ENCODE data around the gene ASPDH.

ASPDH gene

DNA sequence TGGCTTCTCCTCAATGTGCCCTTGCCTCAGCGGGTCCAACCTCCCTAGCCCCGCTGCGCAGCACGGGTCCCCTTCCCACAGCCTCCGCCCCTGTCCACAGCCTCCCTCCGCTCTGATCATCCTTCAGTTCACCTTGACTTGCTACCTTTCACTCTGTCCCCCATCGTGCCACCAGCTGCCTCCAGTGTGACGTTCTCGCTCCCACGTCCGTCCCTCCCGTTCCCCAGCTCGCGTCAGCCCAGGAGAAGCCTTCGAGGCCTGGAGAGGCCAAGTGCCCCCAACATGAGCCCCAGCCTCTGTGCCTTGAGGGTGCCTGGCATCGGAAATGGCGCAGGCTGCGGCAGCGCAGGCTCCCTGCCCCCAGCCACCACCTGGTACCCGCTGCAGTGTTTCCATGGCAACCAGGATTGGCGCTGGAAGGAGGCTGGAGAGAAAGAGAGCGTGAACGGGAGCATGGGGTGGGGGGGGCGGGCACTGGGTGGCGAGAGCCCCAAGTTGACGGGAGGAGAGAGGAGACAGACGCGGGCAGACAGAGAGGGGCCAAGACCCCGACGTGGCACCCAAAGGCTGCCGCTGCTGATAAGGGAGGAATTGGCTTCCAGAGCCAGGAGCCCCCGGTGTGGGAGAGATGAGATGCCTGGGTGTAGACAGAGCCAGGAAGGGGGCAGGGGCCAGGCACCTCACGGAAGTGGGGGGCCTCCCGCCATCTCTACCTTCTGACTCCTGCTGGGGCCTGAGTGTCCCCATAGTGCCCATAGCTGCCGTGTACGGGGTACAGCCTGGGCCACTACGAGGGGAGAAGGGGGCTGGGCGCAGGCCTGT lies 844 bp upstream of the ASPDH start:
- ChIA-PET POLR2A (no interaction called here), CTCF (interaction anchor here (1.1 to 2.0 kb wide), 2 partner anchors 24 to 42 kb away, joined by 3 to 7 read pairs; no protein-coding TSS in a partner anchor)
- WGBS (ENCODE audit: insufficient coverage), result 37% methylated on average over 34 of the region's 38 CpGs
- DNase-seq, result peak in 1 of 3 donors; percentile 29
- H3K27me3 ChIP-seq (replicated peaks in 2 of 5; ENCODE audit: control insufficient read depth in 4 of 5, insufficient read depth in 5 of 5, low read length in 4 of 5), result peaks cover 0 to 50% (median 12%) of the 10 kb centered on the region in 5 experiments
- peaks cover 0 to 8% (median 0%) of the 10 kb centered on the region in 5 experiments for H3K9me3 ChIP-seq (ENCODE audit: control extremely low read depth in 1 of 5, control insufficient read depth in 4 of 5, insufficient read depth in 2 of 5, low read depth in 1 of 5, low read length in 4 of 5)
- no peaks in the 10 kb centered on the region for H3K36me3 ChIP-seq (ENCODE audit: control insufficient read depth in 4 of 4, insufficient read depth in 4 of 4, low read length in 3 of 4)
- H3K27ac ChIP-seq (ENCODE audit: insufficient read depth in 1 of 2, low read depth in 1 of 2, low read length in 2 of 2, poor library complexity in 1 of 2, severe bottlenecking in 2 of 2), result no peak overlapping the region
- no peak overlapping the region for H3K4me3 ChIP-seq (ENCODE audit: control insufficient read depth in 1 of 7, extremely low read depth in 1 of 7, insufficient read depth in 4 of 7, low read depth in 2 of 7, low read length in 6 of 7)
- H3K4me1 ChIP-seq (ENCODE audit: control extremely low read depth in 1 of 4, control insufficient read depth in 4 of 4, insufficient read depth in 4 of 4, low read length in 3 of 4), result peaks cover 0 to 17% (median 12%) of the 10 kb centered on the region in 4 experiments

DNA sequence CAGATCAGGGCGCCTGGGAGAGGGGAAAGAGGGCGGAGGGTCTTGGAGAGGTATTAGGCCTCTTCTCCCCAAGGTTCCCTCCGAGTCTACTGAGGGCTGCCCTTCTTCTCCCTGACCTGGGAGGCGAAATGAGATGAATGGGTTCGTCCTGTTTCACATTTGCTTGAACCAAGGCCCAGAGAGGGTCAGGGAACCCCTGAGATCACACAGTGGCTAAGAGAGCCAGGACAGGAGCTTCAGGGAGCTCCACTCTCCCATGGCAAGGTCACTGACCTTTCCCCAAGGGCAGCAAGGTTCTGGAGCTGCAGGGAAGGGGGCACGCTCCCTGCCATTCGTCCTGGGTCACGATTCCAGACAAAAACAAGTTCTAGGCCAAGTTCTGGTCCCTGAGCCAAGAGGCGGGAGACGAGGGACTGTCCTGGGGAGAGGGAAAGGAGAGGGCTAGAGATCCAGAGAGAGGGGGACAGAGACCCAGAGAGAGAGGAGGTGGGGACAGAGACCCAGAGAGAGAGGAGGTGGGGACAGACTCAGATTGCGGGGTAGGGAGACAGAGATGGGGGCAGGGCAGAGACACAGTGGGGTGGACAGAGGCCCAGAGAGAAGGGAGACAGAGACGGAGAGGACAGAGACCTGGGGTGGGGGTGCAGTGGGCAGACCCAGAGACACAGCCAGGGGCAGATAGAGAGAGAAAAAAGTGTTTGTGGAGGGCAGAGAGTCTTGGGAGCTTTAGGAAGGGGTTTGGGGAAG lies 541 bp downstream of the ASPDH start:
- Histone ChIP-seq H3K4me1 (ENCODE audit: control extremely low read depth in 1 of 4, control insufficient read depth in 4 of 4, insufficient read depth in 4 of 4, low read length in 3 of 4) (peaks cover 0 to 17% (median 12%) of the 10 kb centered on the region in 4 experiments), H3K36me3 (ENCODE audit: control insufficient read depth in 4 of 4, insufficient read depth in 4 of 4, low read length in 3 of 4) (no peaks in the 10 kb centered on the region), H3K27me3 (replicated peaks in 2 of 5; ENCODE audit: control insufficient read depth in 4 of 5, insufficient read depth in 5 of 5, low read length in 4 of 5) (peaks cover 0 to 47% (median 12%) of the 10 kb centered on the region in 5 experiments), H3K4me3 (ENCODE audit: control insufficient read depth in 1 of 7, extremely low read depth in 1 of 7, insufficient read depth in 4 of 7, low read depth in 2 of 7, low read length in 6 of 7) (no peak overlapping the region), H3K27ac (ENCODE audit: insufficient read depth in 1 of 2, low read depth in 1 of 2, low read length in 2 of 2, poor library complexity in 1 of 2, severe bottlenecking in 2 of 2) (no peak overlapping the region), H3K9me3 (ENCODE audit: control extremely low read depth in 1 of 5, control insufficient read depth in 4 of 5, insufficient read depth in 2 of 5, low read depth in 1 of 5, low read length in 4 of 5) (no peaks in the 10 kb centered on the region)
- ChIA-PET POLR2A (interaction anchor here (0.6 kb wide), 1 partner anchor 183 kb away, joined by 3 read pairs; no protein-coding TSS in a partner anchor), CTCF (interaction anchor here (2.1 kb wide), 1 partner anchor 24 kb away, joined by 6 read pairs; no protein-coding TSS in a partner anchor)
- WGBS (ENCODE audit: insufficient coverage), result 81% methylated on average over 10 of the region's 12 CpGs
- no peak for DNase-seq

DNA sequence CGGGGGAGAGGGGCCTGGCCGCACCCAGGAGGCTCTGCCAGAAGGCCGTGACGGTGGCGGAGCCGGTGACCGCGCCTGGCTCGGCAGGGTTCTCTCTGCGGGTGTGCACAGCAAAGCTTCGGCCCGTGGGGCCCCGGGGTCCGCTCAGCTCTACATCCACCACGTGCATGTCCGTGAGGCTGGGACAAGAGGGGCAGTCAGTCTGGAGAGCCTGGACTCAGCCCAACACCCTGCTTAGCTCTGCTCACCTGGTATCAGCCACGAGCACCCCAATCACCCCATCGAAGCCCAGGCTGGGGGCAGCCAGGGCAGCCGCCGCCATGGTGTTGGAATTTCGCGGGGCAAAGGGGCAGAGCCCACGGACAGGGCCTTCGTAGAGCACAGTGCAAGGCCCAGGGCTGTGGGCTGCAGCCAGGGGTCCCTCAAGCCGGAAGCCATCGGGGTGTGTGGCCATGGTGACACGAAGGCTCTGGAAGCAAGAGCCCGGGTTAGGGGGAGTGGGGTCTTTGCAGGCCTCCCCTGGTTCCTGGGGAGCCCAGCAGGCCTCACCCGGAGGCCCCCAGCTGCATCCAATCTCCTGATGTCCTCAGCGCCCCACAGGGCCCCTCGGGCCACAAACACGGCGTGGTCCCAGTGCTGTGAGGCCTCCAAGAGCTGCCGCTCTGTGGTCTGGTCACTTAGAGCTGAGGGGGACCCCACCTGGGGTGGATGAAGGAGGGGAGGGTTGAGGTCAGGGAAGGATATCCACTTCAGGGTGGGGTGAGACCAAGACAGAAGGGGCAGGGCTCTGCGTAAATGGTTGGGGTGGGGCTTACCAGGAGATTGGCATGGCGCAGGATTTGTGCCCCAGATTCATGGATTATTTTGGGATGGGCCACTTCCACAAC lies 1.4 kb downstream of the ASPDH start:
- Histone ChIP-seq H3K27ac (ENCODE audit: insufficient read depth in 1 of 2, low read depth in 1 of 2, low read length in 2 of 2, poor library complexity in 1 of 2, severe bottlenecking in 2 of 2) (no peak overlapping the region), H3K36me3 (ENCODE audit: control insufficient read depth in 4 of 4, insufficient read depth in 4 of 4, low read length in 3 of 4) (no peaks in the 10 kb centered on the region), H3K27me3 (replicated peaks in 2 of 5; ENCODE audit: control insufficient read depth in 4 of 5, insufficient read depth in 5 of 5, low read length in 4 of 5) (peaks cover 0 to 42% (median 11%) of the 10 kb centered on the region in 5 experiments), H3K4me1 (ENCODE audit: control extremely low read depth in 1 of 4, control insufficient read depth in 4 of 4, insufficient read depth in 4 of 4, low read length in 3 of 4) (peaks cover 0 to 17% (median 12%) of the 10 kb centered on the region in 4 experiments), H3K4me3 (ENCODE audit: control insufficient read depth in 1 of 7, extremely low read depth in 1 of 7, insufficient read depth in 4 of 7, low read depth in 2 of 7, low read length in 6 of 7) (peak overlapping the region in 4 of 7 experiments; percentile 61 to 82 (median 76)), H3K9me3 (ENCODE audit: control extremely low read depth in 1 of 5, control insufficient read depth in 4 of 5, insufficient read depth in 2 of 5, low read depth in 1 of 5, low read length in 4 of 5) (no peaks in the 10 kb centered on the region)
- POLR2A ChIA-PET, result no interaction called here
- CTCF ChIA-PET, result interaction anchor here (2.1 kb wide), 1 partner anchor 24 kb away, joined by 6 read pairs; no protein-coding TSS in a partner anchor
- DNase-seq, result no peak
- 94% methylated on average over 33 of the region's 36 CpGs for WGBS (ENCODE audit: insufficient coverage)

- ChIA-PET CTCF (interaction anchor here (1.1 to 2.1 kb wide), 2 partner anchors 25 to 51 kb away, joined by 3 to 6 read pairs; no protein-coding TSS in a partner anchor), POLR2A (no interaction called here)
- peak within 1 kb of the TSS; percentile 19 to 82 (median 73) for H3K4me3 ChIP-seq (ENCODE audit: control insufficient read depth in 1 of 7, extremely low read depth in 1 of 7, insufficient read depth in 4 of 7, low read depth in 2 of 7, low read length in 6 of 7)
- H3K27me3 ChIP-seq (replicated peaks in 2 of 5; ENCODE audit: control insufficient read depth in 4 of 5, insufficient read depth in 5 of 5, low read length in 4 of 5), result peaks cover 0 to 33% (median 9%) of the 10 kb centered on the region in 5 experiments
- WGBS (ENCODE audit: insufficient coverage), result 2% methylated on average over 62 of the region's 69 CpGs
- no peaks in the 10 kb centered on the region for H3K9me3 ChIP-seq (ENCODE audit: control extremely low read depth in 1 of 5, control insufficient read depth in 4 of 5, insufficient read depth in 2 of 5, low read depth in 1 of 5, low read length in 4 of 5)
- peak; percentile 99 to 100 (median 100) for DNase-seq
- peak within 1 kb of the TSS; percentile 46 to 83 for H3K27ac ChIP-seq (ENCODE audit: insufficient read depth in 1 of 2, low read depth in 1 of 2, low read length in 2 of 2, poor library complexity in 1 of 2, severe bottlenecking in 2 of 2)
- H3K4me1 ChIP-seq (ENCODE audit: control extremely low read depth in 1 of 4, control insufficient read depth in 4 of 4, insufficient read depth in 4 of 4, low read length in 3 of 4), result peaks cover 0 to 17% (median 12%) of the 10 kb centered on the region in 4 experiments
- H3K36me3 ChIP-seq (ENCODE audit: control insufficient read depth in 4 of 4, insufficient read depth in 4 of 4, low read length in 3 of 4), result peaks cover 0 to 1% (median 0%) of the 10 kb centered on the region in 4 experiments
These were observed 2.5 kb downstream of the ASPDH start, which contains the start of gene JOSD2 for GRCh38 chr19:50511069-50511822. Gene JOSD2, minus strand, starts transcription at chr19:50511191. Its CDS starts 760 bp downstream, at chr19:50510431.

DNA sequence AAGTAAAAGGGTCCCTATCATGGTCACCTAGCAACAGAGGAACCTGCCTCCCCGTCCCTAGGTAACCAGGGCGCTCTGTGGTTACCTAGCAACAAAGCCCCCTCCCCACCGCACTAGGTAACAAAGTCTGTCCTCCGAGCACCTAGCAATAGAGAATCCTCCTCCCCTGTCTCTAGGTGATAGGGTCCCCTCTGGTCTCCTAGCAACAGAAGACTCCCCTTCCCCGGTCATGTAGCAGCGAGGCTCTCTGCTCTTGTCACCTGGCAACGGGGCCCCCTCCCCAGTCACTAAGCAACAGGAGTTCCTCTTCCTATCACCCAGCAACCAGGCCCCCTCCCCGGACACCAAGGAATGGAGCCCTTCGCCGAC lies 3.0 kb downstream of the ASPDH start:
- CTCF ChIA-PET, result interaction anchor here (1.1 kb wide), 1 partner anchor 50 kb away, joined by 3 read pairs; no protein-coding TSS in a partner anchor

More for the DNA sequence above, 3.0 kb downstream of the ASPDH start:
- peak overlapping the region; percentile 19 to 82 (median 73) for H3K4me3 ChIP-seq (ENCODE audit: control insufficient read depth in 1 of 7, extremely low read depth in 1 of 7, insufficient read depth in 4 of 7, low read depth in 2 of 7, low read length in 6 of 7)
- H3K4me1 ChIP-seq (ENCODE audit: control extremely low read depth in 1 of 4, control insufficient read depth in 4 of 4, insufficient read depth in 4 of 4, low read length in 3 of 4), result peaks cover 0 to 17% (median 12%) of the 10 kb centered on the region in 4 experiments
- peaks cover 0 to 27% (median 9%) of the 10 kb centered on the region in 5 experiments for H3K27me3 ChIP-seq (replicated peaks in 2 of 5; ENCODE audit: control insufficient read depth in 4 of 5, insufficient read depth in 5 of 5, low read length in 4 of 5)
- H3K27ac ChIP-seq (ENCODE audit: insufficient read depth in 1 of 2, low read depth in 1 of 2, low read length in 2 of 2, poor library complexity in 1 of 2, severe bottlenecking in 2 of 2), result peak overlapping the region; percentile 46 to 71
- DNase-seq, result peak in 1 of 3 donors; percentile 92
- H3K36me3 ChIP-seq (ENCODE audit: control insufficient read depth in 4 of 4, insufficient read depth in 4 of 4, low read length in 3 of 4), result peaks cover 0 to 4% (median under 1%) of the 10 kb centered on the region in 4 experiments
- 21% methylated on average over 5 of the region's 10 CpGs for WGBS (ENCODE audit: insufficient coverage)
- no peaks in the 10 kb centered on the region for H3K9me3 ChIP-seq (ENCODE audit: control extremely low read depth in 1 of 5, control insufficient read depth in 4 of 5, insufficient read depth in 2 of 5, low read depth in 1 of 5, low read length in 4 of 5)
- POLR2A ChIA-PET, result no interaction called here

Data from common myeloid progenitor, CD34-positive (primary cell).